GM19035 (cell line): Measurements from ENCODE around the gene ANKRD9.

Experiments used
- ATAC-seq: cut with Tn5 transposase; IDR thresholded peaks from one replicate; pipeline ENCODE4 v1.9.1; 2021; ENCODE audit not compliant: unreplicated experiment

Gene ANKRD9

DNA sequence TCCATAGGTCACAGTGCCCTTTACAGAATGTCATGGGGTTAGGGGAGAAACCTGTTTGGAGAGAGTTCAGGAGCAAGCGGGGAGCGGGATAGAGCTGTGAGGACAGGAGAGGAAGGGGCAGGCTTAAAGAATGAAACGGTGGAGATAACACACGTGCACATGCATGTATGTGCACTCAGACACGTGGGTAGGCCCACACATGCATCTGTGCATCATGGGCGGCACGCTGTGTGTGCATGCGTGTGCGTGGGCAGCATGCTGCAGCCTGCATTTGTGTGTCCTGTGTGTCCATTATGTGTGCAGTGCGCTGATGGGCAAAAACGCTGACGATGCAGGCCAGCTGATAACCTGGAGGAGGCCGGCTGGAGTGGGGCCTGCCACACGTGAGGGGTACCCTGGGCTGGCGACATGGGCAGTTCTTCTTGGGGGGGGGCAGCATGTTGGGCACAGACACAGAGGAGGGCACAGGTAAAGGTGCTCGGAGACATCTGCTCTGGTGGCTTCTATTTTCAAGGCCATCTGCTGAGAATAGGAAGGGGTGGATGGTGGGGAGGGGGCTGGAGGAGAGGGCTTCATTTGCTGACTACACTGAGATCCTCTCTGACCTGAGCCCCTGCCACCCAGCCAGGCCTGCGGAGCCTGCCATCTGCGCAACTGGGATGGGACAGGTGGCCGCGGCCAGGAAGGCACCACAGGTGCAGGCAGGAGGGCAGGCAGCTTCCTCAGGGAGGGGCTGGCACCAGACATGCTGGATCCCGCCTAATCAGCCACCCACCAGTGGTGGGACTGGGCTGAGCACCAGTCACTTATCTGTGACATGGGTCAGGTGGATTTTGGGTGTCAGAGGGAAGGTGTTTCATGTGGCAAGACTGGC, 4.6 kb upstream of the ANKRD9 start:
- no peak for ATAC-seq

DNA sequence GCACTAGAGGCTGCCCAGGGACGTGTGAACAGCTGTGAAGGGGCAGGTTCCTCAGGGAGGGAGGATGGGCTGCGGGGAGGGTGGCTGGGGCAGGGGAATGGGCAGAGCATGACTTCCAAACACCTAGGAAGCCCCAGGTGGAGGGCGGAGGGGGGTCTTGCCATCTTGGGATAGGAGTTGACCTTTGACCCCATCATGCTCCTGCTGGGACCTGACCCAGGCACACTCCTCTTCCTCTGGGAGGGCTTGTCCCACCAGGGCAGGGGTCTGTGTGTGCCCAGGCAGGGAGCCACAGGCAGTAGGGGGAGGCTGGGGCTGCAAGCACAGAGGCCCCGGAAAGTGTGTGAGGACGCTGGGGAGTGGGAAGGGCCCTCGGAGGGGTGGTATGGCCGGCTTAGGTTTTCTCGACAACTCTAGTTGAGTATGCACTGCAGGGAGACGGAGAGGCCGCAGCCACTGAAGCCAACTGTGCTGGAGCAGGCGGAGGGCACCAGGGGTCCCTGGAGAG, 3.3 kb upstream of the ANKRD9 start:
- ATAC-seq, result no peak

- no peak for ATAC-seq
Observed at GRCh38 chr14:102511538-102511937, 2.0 kb upstream of the ANKRD9 start.

DNA sequence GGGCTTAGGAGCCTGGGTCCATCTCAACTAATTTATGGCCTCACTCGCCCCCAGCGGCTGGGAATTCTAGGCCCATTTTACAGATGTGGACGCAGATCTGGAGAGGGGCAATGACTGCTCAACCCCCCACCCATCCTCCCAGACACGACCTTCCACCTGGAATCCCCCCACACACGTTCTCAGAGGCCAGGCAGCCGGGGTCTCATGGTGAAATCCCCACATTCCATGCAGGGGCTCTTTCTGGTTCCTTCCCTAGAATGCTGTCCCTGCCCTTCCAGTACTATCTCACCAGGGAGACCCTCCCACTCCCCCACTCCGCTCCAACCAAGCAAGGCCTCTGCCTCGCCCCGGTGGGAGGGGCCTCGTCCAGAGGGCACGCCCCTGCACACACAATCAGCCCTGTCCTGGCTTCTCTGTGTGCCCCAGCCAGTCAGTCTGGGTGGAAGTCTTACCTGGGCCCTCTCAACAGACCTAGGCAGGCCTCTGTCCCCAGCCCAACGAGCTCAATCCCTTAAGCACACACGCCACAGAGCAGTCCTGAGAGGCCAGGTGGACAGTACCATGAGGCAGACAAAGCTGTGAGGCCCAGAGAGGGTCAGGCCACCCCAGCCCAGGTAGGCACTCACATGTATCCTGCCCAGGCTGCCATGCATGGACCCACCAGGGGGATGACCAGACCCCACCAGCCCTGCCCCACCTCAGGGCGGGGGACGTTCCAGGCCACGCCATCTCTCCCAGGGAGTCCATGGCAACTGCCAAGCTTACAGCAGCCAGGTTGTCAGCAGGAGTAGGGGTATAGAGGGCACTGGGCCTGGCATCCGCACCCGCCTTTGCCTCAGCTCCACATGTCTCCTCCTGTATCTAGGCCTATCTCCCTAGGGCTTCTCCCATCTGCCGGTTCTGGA, 1.3 kb upstream of the ANKRD9 start:
- ATAC-seq, result no peak

- ATAC-seq, result peak; percentile 11
Observed at GRCh38 chr14:102508774-102509745, 516 bp downstream of the ANKRD9 start.

GRCh38 chr14:102508410-102508773, 1.2 kb downstream of the ANKRD9 start:
- no peak for ATAC-seq

DNA sequence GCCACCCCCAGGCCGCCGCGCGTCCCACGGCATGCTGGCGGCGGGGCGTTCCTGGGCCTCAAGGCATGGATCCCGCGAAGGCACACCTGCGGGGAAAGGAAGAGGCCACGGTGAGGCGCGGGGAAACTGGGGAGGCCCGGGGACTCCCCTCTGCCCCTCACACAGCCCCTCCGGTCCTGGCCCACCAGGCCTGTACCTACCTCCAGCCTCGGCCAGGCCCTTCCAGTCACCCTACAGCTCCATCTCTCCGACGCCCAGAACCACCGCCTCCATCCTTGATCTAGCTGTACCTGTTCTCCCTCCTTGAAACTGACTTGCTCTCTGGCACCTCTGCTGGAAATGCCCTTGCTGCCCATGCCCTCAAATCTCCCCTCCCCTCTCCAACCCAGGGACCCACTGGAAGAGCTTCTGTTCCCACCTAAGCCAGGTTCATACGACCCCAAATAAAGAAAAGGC, 1.7 kb downstream of the ANKRD9 start:
- ATAC-seq, result no peak

DNA sequence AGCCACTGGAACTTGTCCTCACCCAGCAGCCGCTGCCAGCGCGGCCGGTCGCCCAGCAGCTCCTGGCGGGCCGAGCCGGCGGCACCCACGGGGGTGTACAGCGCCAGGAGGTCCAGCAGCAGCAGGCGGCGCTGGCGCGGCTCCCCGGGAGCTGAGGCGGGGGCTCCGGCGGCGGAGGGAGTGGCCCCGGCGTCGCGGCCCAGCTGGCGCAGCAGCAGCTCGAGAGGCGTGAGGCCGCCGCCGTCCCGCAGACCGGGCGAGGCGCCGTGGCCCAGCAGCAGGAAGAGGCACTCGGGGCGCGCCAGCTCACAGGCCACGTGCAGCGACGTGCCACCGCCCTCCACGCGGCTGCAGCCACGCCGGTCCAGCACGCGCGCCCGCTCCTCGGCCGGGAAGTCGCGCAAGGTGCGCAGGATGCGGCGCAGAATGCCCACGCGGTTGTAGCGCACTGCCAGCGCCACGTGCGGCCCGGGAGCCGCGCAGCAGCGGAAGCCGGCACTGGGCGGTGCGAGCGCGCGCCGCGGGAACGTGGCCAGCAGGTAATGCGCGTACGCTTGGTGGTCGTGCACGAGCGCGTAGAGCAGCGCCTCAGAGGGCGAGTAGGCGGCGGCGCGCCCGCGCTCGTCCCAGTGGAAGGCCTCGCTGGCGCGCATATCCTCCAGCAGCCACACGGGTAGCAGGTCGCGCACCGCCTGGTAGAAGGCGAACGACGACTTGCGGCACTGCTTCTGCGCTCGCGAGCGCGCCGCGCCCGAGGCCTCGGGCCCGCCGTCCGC, 2.3 kb downstream of the ANKRD9 start:
- no peak for ATAC-seq

- no peak for ATAC-seq
Observed at GRCh38 chr14:102506626-102506925, 3.0 kb downstream of the ANKRD9 start.

- no peak for ATAC-seq
Observed at GRCh38 chr14:102505775-102506625, 3.6 kb downstream of the ANKRD9 start.

DNA sequence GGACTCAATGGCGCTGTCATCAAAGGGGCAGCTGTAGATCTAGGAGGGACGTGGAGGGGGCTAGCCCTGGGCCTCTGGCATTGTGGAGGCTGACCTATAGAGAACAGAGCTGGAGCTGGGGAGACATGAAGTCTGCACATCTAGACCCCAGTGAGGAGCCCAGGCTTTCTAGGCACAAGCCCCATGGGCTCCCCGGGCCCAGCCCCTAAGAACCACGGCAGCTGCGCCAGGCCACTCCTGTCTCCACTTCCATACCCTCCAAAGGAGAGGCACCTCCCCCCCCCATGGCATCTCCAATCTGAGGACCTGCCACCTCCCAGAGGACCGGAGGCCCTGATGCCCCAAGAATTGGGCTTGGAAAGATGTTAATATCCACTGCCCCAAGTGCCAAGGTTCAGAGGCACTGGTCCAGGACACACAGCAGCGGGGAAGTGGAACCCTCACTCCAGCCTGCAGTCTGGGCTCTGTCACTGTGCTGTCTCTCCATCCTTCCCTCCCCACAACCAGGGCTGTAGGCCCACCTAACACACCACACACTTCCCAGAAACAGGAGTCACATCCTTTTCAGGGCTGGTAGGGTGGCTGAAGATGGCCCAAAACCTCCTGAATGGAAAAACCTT, 4.5 kb downstream of the ANKRD9 start:
- ATAC-seq, result no peak

DNA sequence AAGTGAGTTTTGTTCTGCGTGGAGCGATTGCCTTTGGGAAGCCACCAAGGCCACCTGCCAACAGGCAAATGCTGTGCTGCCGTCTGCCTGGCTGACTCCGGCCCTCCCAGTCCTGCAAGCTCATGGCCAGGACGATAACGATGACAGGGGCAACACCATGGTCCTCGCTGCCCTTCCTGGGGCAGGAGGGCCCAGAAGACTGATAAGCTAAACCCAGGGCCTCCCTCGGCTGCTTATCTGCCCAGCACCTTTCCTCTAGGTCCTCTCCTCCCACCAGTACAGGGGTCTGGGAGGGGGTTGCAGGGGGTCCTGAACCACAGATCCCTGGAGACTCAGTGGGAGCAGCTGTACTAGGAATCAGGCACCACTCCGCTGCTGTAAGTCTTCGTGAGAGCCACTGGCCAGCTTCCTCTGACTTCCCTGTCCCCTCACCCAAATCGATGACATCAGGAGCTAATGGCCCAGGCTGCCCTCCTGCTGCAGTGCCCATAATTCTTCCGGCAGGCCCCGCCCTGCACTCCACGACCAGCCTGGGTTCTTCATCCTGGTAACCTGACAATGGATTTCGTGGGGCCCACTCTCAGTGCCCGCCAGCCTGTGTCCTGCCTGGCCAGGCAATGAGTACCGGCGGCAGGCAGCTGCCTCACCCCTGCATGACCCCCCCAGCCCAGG, 5.1 kb downstream of the ANKRD9 start:
- ATAC-seq, result no peak

DNA sequence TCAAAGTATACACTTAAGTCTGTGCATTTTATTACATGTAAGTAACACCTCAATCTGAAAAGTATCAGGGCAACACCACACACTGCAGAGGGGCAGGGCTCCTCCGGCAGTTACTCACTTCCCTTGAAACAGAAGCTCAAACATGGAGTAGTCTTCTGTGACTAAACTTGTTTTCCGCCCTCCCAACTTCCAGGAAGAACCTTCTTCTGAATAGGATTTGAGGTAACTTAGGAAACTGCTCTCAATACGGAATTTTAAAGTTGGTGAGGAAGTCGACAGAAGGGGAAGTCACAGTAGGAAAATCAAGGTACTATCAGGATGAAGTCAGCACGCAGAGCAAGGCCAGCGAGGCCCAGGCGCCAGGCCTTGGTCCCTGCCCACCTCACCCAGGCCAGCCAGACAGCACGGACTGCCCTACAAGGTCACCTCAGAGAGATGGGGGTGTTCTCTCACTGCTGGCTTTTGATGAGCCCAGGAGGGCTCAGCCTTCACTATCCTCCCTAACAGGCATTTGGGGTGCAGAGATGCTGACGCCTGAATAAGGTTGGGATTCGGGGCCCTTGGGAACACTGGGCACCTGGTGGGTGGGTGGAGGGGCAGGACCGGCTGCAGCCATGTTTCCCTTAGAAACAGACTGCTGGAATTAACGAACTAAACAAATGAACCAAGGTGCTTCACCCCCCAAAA, 5.8 kb downstream of the ANKRD9 start:
- no peak for ATAC-seq

GRCh38 chr14:102502571-102502970, 7.0 kb downstream of the ANKRD9 start:
- no peak for ATAC-seq

DNA sequence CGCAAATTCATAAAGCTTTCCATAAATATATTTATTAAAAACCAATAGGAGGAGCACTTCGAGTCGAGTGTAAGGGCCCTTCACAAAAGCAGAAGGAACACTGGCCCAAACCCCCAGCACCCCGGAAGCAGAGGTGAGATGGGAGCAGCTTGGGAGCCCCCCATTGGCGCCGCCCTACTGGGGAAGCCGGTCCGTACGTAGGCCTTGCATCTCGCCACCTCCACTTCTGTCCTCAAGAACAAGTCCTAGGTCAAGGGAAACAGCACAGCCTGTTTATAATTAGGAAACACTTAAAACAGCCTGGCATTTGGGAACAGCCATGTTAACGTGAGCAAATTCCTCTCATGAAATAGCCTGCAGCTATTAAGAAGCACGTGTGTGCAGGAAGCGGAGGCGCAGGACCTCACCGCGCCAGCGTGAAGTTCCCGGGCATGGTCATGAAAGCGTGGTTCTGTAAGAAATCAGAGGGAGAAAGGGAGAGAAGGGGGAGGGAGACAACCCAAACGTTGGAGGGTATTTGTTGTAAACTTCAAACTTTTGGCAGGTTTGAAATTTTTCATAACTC, 7.7 kb downstream of the ANKRD9 start:
- no peak for ATAC-seq

- no peak for ATAC-seq
Observed at GRCh38 chr14:102500713-102501112, 8.9 kb downstream of the ANKRD9 start.

GRCh38 chr14:102500158-102500662, 9.4 kb downstream of the ANKRD9 start:
- no peak for ATAC-seq
